Body of pancreas (tissue), 4 donors: Measurements from ENCODE around the gene TMC8. TPM values are rescaled to one million over a fixed set of nuclear protein-coding genes. Genes with fewer than 3 reads are reported as not detected.
"Not testable (repeated sequence)": the region's sequence is repeated elsewhere in the genome, so short reads cannot be mapped to it uniquely, and the experiment has no call there.

Source experiments
- ATAC-seq: fragments of 150-250 bp; one replicate; pipeline ENCODE4 v1.9.1; 2016
- DNase-seq, 4 donors: peaks; one replicate each; pipeline ENCODE4 v3.0.0-alpha.2; 2019
- H3K27ac ChIP-seq, 4 donors: fragments of 200-600 bp; sonication (generic); 1 replicate in 3 of 4; 2 replicates in 1 of 4; pipeline versions ENCODE4 v1.5.1 to v1.6.1; 2016 to 2019; ENCODE audit warnings: mild to moderate bottlenecking in 1 of 4, mixed read lengths in 1 of 4, moderate library complexity in 1 of 4
- H3K27me3 ChIP-seq, 2 donors: fragments of 200-600 bp; sonication (generic); one replicate each; pipeline ENCODE4 v1.6.0; 2016; ENCODE audit warnings: mild to moderate bottlenecking in 1 of 2
- H3K36me3 ChIP-seq, 2 donors: fragments of 200-600 bp; sonication (generic); replicated peaks in 1 of 2; 2 replicates each; pipeline ENCODE4 v1.5.1; 2016; ENCODE audit warnings: low read depth in 2 of 2; ENCODE audit not compliant: insufficient read depth in 1 of 2
- H3K4me1 ChIP-seq: fragments of 200-600 bp; sonication (generic); one replicate; pipeline ENCODE4 v1.6.0; 2016
- H3K4me3 ChIP-seq, 2 donors: fragments of 200-600 bp; sonication (generic); 1 replicate in 1 of 2; 2 replicates in 1 of 2; pipeline ENCODE4 v1.5.1; 2016 to 2019
- H3K9me3 ChIP-seq, 3 donors: fragments of 200-600 bp; sonication (generic); 1 replicate in 2 of 3; 2 replicates in 1 of 3; pipeline ENCODE4 v1.5.1; 2016
- CTCF ChIP-seq, 7 experiments: fragments of 450-650 bp in 4 of 7; fragments of 200-600 bp in 3 of 7; sonication (generic) in 3 of 7; IDR thresholded peaks; one replicate each; pipeline ENCODE4 v1.5.1; 2016 to 2019; ENCODE audit warnings: antibody characterized with exemption in 7 of 7
- POLR2A ChIP-seq, 3 donors: fragments of 450-650 bp; IDR thresholded peaks; one replicate each; pipeline ENCODE4 v1.6.1; 2016; ENCODE audit warnings: antibody characterized with exemption in 3 of 3, mild to moderate bottlenecking in 2 of 3
- WGBS, 2 donors: methylation state at CpG; one replicate each; pipeline ENCODE4 v1.1.5; 2017; 5-methylcytosine and 5-hydroxymethylcytosine counted together
- intact Hi-C: fragments of 100-400 bp; cut with DNase I; formaldehyde crosslinking; loops from one replicate; pipeline ENCODE4 v1.15.1; 2023
- total RNA-seq, 2 donors: library from RNA; depleted of rRNA; stranded (reverse); fragments of >200 nt; gene quantifications; one replicate each; pipeline ENCODE4 v1.1.0, GENCODE V29; 2016

The TMC8 gene
- total RNA-seq, 2 donors from 2014 or later: 1.6 to 3.3 TPM

- no peaks in the 10 kb centered on the region for H3K27me3 ChIP-seq
- no peak for ATAC-seq
- H3K27ac ChIP-seq: no peak overlapping the region
These were observed 15.5 kb upstream of the TMC8 start for GRCh38 chr17:78114831-78115723.

GRCh38 chr17:78115803-78116202, 14.8 kb upstream of the TMC8 start:
- not testable (repeated sequence) for H3K36me3 ChIP-seq, H3K27me3 ChIP-seq, H3K9me3 ChIP-seq, ATAC-seq, H3K27ac ChIP-seq, H3K4me3 ChIP-seq, DNase-seq
- H3K4me1 ChIP-seq: peaks cover 20% of the 10 kb centered on the region
- 89 to 99% methylated on average over 11 to 16 of the region's 18 CpGs for WGBS, 2 donors
- intact Hi-C loops: loop anchor here (10.0 kb wide), 2 partner anchors 49 to 309 kb away; partner anchors contain the start of gene SYNGR2

More at GRCh38 chr17:78114831-78115723, 15.5 kb upstream of the TMC8 start:
- no peak for TF ChIP-seq POLR2A (IDR thresholded peaks at IDR 0.05)
- no peak for TF ChIP-seq CTCF (IDR thresholded peaks at IDR 0.05)
- Histone ChIP-seq H3K4me1 (peaks cover 20% of the 10 kb centered on the region), H3K4me3 (no peak overlapping the region), H3K36me3 (peaks cover 0 to 2% of the 10 kb centered on the region in 2 donors), H3K9me3 (no peaks in the 10 kb centered on the region)
- DNase-seq: no peak
- WGBS, 2 donors: 63 to 74% methylated on average over 14 to 23 of the region's 28 CpGs
- intact Hi-C loops: loop anchor here (5.0 to 10.0 kb wide), 3 partner anchors 50 to 310 kb away; partner anchors contain the start of gene SYNGR2

GRCh38 chr17:78116411-78116810, 14.2 kb upstream of the TMC8 start:
- intact Hi-C loops: loop anchor here (10.0 kb wide), 2 partner anchors 48 to 308 kb away; partner anchors contain the start of gene SYNGR2
- H3K9me3 ChIP-seq: no peaks in the 10 kb centered on the region
- H3K4me1 ChIP-seq: peaks cover 20% of the 10 kb centered on the region
- no peak for DNase-seq
- H3K27ac ChIP-seq: no peak overlapping the region
- H3K36me3 ChIP-seq: no peaks in the 10 kb centered on the region
- H3K27me3 ChIP-seq: no peaks in the 10 kb centered on the region
- no peak overlapping the region for H3K4me3 ChIP-seq
- 91 to 98% methylated on average over 7 to 9 of the region's 9 CpGs for WGBS, 2 donors
- TF ChIP-seq POLR2A (IDR thresholded peaks at IDR 0.05) (no peak), CTCF (IDR thresholded peaks at IDR 0.05) (no peak)
- no peak for ATAC-seq

GRCh38 chr17:78117027-78117981, 13.3 kb upstream of the TMC8 start:
- WGBS, 2 donors: 21 to 29% methylated on average over 9 to 38 of the region's 41 CpGs
- Histone ChIP-seq H3K4me3 (no peak overlapping the region), H3K9me3 (no peaks in the 10 kb centered on the region), H3K27ac (peak overlapping the region in 1 of 4 donors; percentile 13), H3K4me1 (peaks cover 20% of the 10 kb centered on the region), H3K36me3 (peaks cover 0 to under 1% of the 10 kb centered on the region in 2 donors), H3K27me3 (no peaks in the 10 kb centered on the region)
- DNase-seq: peak; percentile 59 to 74 (median 64)
- peak; percentile 63 for ATAC-seq
- TF ChIP-seq POLR2A (IDR thresholded peaks at IDR 0.05) (no peak), CTCF (IDR thresholded peaks at IDR 0.05) (peak; percentile 61 to 77 (median 68))
- intact Hi-C loops: loop anchor here (10.0 kb wide), 2 partner anchors 47 to 307 kb away; partner anchors contain the start of gene SYNGR2
